ENCODE measurements around the gene RET. TPM values are rescaled to one million over a fixed set of nuclear protein-coding genes. Genes with fewer than 3 reads are reported as not detected.

The RET gene
- total and polyA plus RNA-seq, 4 donors: 0.31 to 1.3 (median 0.77) TPM

- ATAC-seq (ENCODE audit: insufficient read depth, low FRiP score) (no peak), DNase-seq (no peak)
- H3K27me3 ChIP-seq (ENCODE audit: control insufficient read depth in 3 of 3, insufficient read depth in 3 of 3, low read length in 2 of 3): no peaks in the 10 kb centered on the region
- H3K27ac ChIP-seq (ENCODE audit: low read depth in 1 of 2, low read length in 1 of 2): no peak overlapping the region
- no peak overlapping the region for H3K9ac ChIP-seq (ENCODE audit: insufficient read depth in 1 of 2, low read length in 2 of 2)
- H3K4me3 ChIP-seq: no peak overlapping the region
- TF ChIP-seq, protein P1, sequence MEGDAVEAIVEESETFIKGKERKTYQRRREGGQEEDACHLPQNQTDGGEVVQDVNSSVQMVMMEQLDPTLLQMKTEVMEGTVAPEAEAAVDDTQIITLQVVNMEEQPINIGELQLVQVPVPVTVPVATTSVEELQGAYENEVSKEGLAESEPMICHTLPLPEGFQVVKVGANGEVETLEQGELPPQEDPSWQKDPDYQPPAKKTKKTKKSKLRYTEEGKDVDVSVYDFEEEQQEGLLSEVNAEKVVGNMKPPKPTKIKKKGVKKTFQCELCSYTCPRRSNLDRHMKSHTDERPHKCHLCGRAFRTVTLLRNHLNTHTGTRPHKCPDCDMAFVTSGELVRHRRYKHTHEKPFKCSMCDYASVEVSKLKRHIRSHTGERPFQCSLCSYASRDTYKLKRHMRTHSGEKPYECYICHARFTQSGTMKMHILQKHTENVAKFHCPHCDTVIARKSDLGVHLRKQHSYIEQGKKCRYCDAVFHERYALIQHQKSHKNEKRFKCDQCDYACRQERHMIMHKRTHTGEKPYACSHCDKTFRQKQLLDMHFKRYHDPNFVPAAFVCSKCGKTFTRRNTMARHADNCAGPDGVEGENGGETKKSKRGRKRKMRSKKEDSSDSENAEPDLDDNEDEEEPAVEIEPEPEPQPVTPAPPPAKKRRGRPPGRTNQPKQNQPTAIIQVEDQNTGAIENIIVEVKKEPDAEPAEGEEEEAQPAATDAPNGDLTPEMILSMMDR (IDR thresholded peaks at IDR 0.05; ENCODE audit: control extremely low read depth, extremely low read depth): no peak
- no peaks in the 10 kb centered on the region for H3K9me3 ChIP-seq (ENCODE audit: control insufficient read depth in 4 of 4, insufficient read depth in 3 of 4, low read length in 3 of 4)
- H3K36me3 ChIP-seq (ENCODE audit: control insufficient read depth in 4 of 4, insufficient read depth in 4 of 4, low read length in 4 of 4): peaks cover 6 to 19% (median 10%) of the 10 kb centered on the region in 4 donors
- 89% methylated on average over 1 of the region's 1 CpG for WGBS, 2 donors
- peaks cover 0 to 26% (median 5%) of the 10 kb centered on the region in 5 donors for H3K4me1 ChIP-seq (ENCODE audit: control insufficient read depth in 5 of 5, insufficient read depth in 5 of 5, low read length in 5 of 5)
Measured at GRCh38 chr10:43162604-43163003, 85.7 kb downstream of the RET start.

DNA sequence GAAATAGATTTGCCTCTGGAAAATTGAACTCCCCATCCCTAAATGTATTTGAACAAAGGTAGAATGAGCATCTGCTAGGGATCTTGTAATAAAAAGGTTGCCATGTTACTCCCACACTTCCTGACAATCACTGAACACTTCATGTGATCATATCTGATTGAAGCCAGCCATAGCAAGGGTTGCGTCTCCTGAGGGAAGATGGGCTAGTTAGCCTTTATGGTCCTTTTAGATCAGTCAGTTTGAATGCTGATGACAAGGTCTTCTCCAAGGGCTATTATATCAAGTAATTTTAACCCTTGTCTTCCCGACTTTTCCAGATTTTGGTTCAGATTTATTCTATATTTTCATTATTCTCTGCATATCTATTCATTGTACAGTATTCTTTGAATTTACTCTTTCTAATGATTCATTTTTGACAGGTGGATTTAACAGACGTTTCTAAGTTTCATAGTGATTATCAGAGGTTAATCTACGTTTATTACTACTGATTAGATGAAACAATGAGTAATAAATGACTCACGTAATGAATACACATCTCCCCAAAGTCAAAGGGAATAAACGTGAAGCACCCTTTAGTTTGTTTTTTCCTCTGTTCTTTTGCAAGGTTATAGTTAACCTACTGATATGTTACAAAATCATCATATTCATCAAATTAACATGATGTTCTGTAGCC is 89.5 kb downstream of the RET start:
- H3K36me3 ChIP-seq (ENCODE audit: control insufficient read depth in 4 of 4, insufficient read depth in 4 of 4, low read length in 4 of 4): peaks cover 5 to 23% (median 15%) of the 10 kb centered on the region in 4 donors
- no peak for ATAC-seq (ENCODE audit: insufficient read depth, low FRiP score)
- no peaks in the 10 kb centered on the region for H3K27me3 ChIP-seq (ENCODE audit: control insufficient read depth in 3 of 3, insufficient read depth in 3 of 3, low read length in 2 of 3)
- H3K4me1 ChIP-seq (ENCODE audit: control insufficient read depth in 5 of 5, insufficient read depth in 5 of 5, low read length in 5 of 5): peaks cover 0 to 7% (median 3%) of the 10 kb centered on the region in 5 donors
- no peak for DNase-seq
- no peak overlapping the region for H3K9ac ChIP-seq (ENCODE audit: insufficient read depth in 1 of 2, low read length in 2 of 2)
- WGBS, 2 donors: 68 to 77% methylated on average over 6 of the region's 6 CpGs
- TF ChIP-seq, protein P1 (IDR thresholded peaks at IDR 0.05; ENCODE audit: control extremely low read depth, extremely low read depth): no peak
- H3K9me3 ChIP-seq (ENCODE audit: control insufficient read depth in 4 of 4, insufficient read depth in 3 of 4, low read length in 3 of 4): no peaks in the 10 kb centered on the region
- no peak overlapping the region for H3K27ac ChIP-seq (ENCODE audit: low read depth in 1 of 2, low read length in 1 of 2)
- H3K4me3 ChIP-seq: no peak overlapping the region

DNA sequence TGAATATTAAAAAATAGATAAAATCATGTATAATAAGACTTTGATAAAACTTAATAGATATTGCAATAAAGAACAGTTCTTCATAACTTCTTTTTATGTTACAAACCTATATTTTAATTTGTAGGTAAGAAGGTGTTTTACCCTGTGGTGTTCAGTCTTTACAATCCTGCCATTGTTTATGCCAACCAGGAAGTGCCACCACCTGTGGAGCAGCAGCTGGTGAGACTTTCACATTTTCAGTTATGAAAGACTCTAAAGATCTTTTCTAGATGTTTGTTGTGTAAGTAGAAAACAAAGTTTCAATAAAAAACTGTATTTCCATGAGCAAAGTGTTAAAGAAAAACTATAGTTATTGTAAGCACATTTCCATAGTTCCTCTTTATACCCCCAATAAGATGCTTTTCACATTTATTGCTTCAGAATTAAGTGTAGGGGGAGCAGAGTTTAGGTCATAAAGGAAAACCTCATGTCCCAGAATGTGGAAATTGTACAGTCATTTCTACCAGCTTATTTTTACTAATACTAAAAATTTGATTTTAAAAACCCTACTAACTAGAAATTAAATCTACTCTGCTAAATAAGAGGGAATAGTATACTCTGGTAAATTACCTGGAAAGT is 90.1 kb downstream of the RET start:
- peaks cover 4 to 23% (median 13%) of the 10 kb centered on the region in 4 donors for H3K36me3 ChIP-seq (ENCODE audit: control insufficient read depth in 4 of 4, insufficient read depth in 4 of 4, low read length in 4 of 4)
- H3K27ac ChIP-seq (ENCODE audit: low read depth in 1 of 2, low read length in 1 of 2): no peak overlapping the region
- TF ChIP-seq, protein P1 (IDR thresholded peaks at IDR 0.05; ENCODE audit: control extremely low read depth, extremely low read depth): no peak
- no peak for DNase-seq
- H3K9me3 ChIP-seq (ENCODE audit: control insufficient read depth in 4 of 4, insufficient read depth in 3 of 4, low read length in 3 of 4): no peaks in the 10 kb centered on the region
- H3K4me3 ChIP-seq: no peak overlapping the region
- no peaks in the 10 kb centered on the region for H3K27me3 ChIP-seq (ENCODE audit: control insufficient read depth in 3 of 3, insufficient read depth in 3 of 3, low read length in 2 of 3)
- H3K9ac ChIP-seq (ENCODE audit: insufficient read depth in 1 of 2, low read length in 2 of 2): no peak overlapping the region
- peaks cover 0 to 7% (median under 1%) of the 10 kb centered on the region in 5 donors for H3K4me1 ChIP-seq (ENCODE audit: control insufficient read depth in 5 of 5, insufficient read depth in 5 of 5, low read length in 5 of 5)
- no peak for ATAC-seq (ENCODE audit: insufficient read depth, low FRiP score)
